ENCODE data around the gene IBA57.

The IBA57 gene

DNA sequence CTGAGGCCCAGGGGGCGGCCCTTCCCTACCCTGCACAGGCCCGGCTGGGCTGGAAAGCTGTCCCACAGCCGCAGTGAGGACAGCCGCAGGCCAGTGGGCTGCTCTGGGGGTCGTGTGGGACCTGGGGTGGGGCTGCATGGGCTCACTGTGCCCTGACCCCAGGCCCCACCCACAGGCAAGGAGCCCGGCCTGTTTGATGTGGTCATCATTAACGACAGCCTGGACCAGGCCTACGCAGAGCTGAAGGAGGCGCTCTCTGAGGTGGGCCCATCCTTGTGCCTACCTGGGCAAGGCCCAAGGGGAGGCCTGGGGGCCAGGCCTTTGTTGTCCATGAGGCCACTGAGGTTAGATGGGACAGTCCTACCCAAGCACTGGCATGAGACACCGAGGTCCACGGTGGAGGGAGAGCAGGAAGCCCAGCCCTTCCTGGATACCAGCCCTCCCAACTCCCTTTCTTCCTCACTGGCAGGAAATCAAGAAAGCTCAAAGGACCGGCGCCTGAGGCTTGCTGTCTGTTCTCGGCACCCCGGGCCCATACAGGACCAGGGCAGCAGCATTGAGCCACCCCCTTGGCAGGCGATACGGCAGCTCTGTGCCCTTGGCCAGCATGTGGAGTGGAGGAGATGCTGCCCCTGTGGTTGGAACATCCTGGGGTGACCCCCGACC, 17.3 kb upstream of the IBA57 start:
- TF ChIP-seq SIN3A (IDR thresholded peaks at IDR 0.05; ENCODE audit: borderline replicate concordance, insufficient read depth, low read length) (no peak), REST (IDR thresholded peaks at IDR 0.05; ENCODE audit: insufficient read depth in 1 of 2, low read depth in 2 of 2, low read length in 2 of 2) (no peak), POLR2AphosphoS5 (IDR thresholded peaks at IDR 0.05; ENCODE audit: low read depth, low read length) (no peak), TAF1 (IDR thresholded peaks at IDR 0.05; ENCODE audit: borderline replicate concordance, insufficient read depth, low read length) (no peak)

DNA sequence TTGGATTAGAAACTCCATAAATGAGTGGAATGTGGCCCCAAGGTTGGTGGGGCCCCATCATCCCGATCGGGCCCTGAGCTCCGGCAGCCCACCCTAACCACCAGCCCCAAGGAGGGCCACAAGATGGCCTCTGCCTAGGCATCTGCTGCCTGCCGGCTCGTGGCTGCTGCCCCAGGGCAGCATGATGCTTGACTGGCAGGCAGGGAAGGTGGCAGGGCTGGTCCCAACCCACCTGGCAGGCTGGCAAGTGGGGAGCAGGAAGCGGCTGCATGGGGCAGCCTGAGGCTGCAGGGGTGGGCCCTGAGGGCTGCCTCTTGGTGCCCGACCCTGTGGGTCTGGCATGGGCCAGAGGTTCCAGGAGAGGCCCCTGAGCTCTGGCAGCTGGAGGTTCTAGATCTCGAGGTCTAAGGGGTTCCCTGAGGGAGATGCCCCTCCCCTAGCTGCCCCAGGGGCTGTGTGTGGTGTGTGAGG, 16.6 kb upstream of the IBA57 start:
- TF ChIP-seq REST (IDR thresholded peaks at IDR 0.05; ENCODE audit: insufficient read depth in 1 of 2, low read depth in 2 of 2, low read length in 2 of 2) (no peak), FOXP2 (optimal IDR thresholded peaks at IDR 0.05; ENCODE audit: borderline replicate concordance, extremely low read depth, extremely low read length, insufficient read depth) (no peak), TAF1 (IDR thresholded peaks at IDR 0.05; ENCODE audit: borderline replicate concordance, insufficient read depth, low read length) (no peak), POLR2AphosphoS5 (IDR thresholded peaks at IDR 0.05; ENCODE audit: low read depth, low read length) (no peak), SIN3A (IDR thresholded peaks at IDR 0.05; ENCODE audit: borderline replicate concordance, insufficient read depth, low read length) (no peak)

DNA sequence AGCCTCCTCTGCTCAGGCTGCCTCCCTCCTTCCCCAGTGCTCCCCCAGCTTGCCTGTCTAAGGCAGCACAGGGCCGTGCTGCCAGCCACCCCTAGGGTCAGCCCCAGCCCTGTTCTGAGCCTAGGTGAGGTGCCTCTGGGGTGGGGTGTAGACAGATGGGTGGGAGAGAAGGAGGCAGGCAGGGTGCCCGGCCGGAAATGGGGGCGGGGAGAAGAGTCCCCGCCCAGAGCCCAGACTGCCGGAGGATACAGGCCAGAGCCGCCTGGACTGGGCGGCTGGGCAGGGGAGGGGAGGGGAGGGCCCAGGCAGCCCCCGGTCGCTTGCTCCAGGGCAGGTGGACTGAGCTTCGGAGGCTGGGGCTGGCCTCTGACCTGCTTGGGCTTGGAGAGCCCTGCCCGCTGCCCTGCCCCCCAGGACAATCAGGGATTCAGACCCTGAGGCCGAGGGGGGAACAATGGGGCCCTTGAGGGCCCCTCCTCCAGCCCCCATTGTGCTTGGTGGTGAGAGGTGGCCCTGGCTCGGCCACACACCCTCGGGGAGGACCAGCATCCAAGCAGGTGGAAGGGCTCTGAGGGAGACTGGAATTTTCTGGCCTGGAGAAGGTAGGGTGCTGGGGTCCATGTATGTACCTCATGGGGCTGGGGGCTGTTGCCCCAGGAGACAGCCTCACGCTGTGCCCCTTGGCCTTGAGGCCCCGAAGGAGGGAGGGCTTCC, 16.0 kb upstream of the IBA57 start, which contains the start of gene GJC2:
Gene GJC2, plus strand, starts transcription at position 525 of the 714 bp plus-strand sequence. CDS start 7,829 bp downstream, outside the sequence.
- TF ChIP-seq SIN3A (IDR thresholded peaks at IDR 0.05; ENCODE audit: borderline replicate concordance, insufficient read depth, low read length): no peak
- TF ChIP-seq FOXP2 (optimal IDR thresholded peaks at IDR 0.05; ENCODE audit: borderline replicate concordance, extremely low read depth, extremely low read length, insufficient read depth): no peak
- no peak for TF ChIP-seq TAF1 (IDR thresholded peaks at IDR 0.05; ENCODE audit: borderline replicate concordance, insufficient read depth, low read length)
- TF ChIP-seq REST (IDR thresholded peaks at IDR 0.05; ENCODE audit: insufficient read depth in 1 of 2, low read depth in 2 of 2, low read length in 2 of 2): no peak
- TF ChIP-seq POLR2AphosphoS5 (IDR thresholded peaks at IDR 0.05; ENCODE audit: low read depth, low read length): no peak

DNA sequence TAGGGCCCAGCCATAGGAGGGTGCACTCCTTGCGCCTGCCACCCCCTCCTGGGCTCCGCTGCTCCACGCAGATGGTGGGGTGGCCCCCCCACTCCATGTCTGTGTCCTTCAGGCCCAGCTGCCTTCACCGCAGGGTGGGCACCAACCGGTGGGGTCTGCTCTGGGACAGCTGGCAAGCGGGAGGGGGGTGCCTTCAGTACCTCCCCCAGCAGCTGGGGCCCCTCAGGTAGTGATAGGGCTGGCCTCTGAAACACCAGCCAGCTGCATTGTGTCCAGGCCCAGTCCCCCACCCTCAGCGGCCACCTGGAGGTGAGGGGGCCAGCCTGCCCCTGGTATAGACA, 15.5 kb upstream of the IBA57 start:
- TF ChIP-seq POLR2AphosphoS5 (IDR thresholded peaks at IDR 0.05; ENCODE audit: low read depth, low read length) (no peak), SIN3A (IDR thresholded peaks at IDR 0.05; ENCODE audit: borderline replicate concordance, insufficient read depth, low read length) (no peak)

DNA sequence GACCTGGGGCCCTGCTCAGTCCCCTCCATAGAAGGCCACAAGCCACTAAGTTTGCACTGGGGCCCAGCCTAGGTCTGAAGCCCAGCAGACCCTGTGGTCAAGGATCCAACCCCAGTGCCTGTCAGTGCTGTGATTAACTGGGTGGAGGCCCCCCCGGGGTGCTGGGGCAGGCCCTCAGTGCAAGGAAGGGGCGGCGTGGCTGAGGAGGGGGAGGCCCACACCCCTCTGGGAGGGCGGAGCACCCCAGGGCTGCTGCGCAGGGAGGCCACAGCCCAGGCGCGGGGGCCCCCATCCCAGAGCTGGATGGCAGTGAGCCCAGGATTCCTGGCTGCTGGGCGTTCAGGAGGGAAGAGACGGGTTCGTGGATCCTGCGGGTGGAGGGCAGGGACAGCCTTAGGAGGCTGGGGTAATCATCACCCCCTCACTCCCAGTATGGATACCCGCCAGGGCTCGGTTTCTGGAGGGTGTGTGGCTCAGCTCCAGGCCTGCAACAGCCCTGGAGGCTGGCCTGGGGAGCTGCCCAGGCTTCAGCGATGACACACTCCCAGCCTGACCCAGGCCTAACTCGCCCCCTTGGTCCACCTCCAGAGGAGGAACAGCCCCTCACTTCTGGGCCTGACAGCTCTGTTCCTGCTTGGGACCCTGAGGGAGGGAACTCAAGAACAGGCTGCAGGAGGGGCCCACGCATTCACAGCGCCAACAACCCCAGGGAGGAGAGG, 15.0 kb upstream of the IBA57 start:
- TF ChIP-seq SIN3A (IDR thresholded peaks at IDR 0.05; ENCODE audit: borderline replicate concordance, insufficient read depth, low read length) (no peak), FOXP2 (optimal IDR thresholded peaks at IDR 0.05; ENCODE audit: borderline replicate concordance, extremely low read depth, extremely low read length, insufficient read depth) (no peak)

All from PFSK-1 (cell line).